Astrocyte (in vitro differentiated cells and primary cell): ENCODE results near the gene HLF. TPM values are rescaled to one million over a fixed set of nuclear protein-coding genes. Genes with fewer than 3 reads are reported as not detected.

Source experiments
- DNase-seq: peaks from one replicate; pipeline ENCODE4 v3.0.0-alpha.2; 2010; ENCODE audit warnings: low read depth
- FAIRE-seq: peaks from 2 replicates; lab custom pipeline; 2011; peaks lifted over from hg19 to GRCh38; lab: Jason Lieb, UNC
- H2AFZ ChIP-seq: 2 replicates; pipeline ENCODE4 v1.6.0; 2012; ENCODE audit warnings: low read depth, low read length, inconsistent platforms
- H3K27ac ChIP-seq: 2 replicates; pipeline ENCODE4 v1.5.1; 2011; ENCODE audit warnings: low read depth, low read length, inconsistent platforms
- H3K27me3 ChIP-seq: 2 replicates; pipeline ENCODE4 v1.6.0; 2011; ENCODE audit warnings: low read length, inconsistent platforms; ENCODE audit not compliant: insufficient read depth
- H3K36me3 ChIP-seq: 2 replicates; pipeline ENCODE4 v1.5.1; 2011; ENCODE audit warnings: low read length, inconsistent platforms; ENCODE audit not compliant: insufficient read depth
- H3K4me1 ChIP-seq: 2 replicates; pipeline ENCODE4 v1.5.1; 2011; ENCODE audit warnings: low read length, inconsistent platforms; ENCODE audit not compliant: insufficient read depth
- H3K4me2 ChIP-seq: 2 replicates; pipeline ENCODE4 v1.6.0; 2012; ENCODE audit warnings: low read length, inconsistent platforms
- H3K4me3 ChIP-seq: 2 replicates; pipeline ENCODE4 v1.5.1; 2011; ENCODE audit warnings: low read depth, mild to moderate bottlenecking, low read length, inconsistent platforms; ENCODE audit not compliant: insufficient read depth
- H3K79me2 ChIP-seq: 2 replicates; pipeline ENCODE4 v1.6.0; 2012; ENCODE audit warnings: mild to moderate bottlenecking, low read length, inconsistent platforms; ENCODE audit not compliant: insufficient read depth
- H3K9ac ChIP-seq: 2 replicates; pipeline ENCODE4 v1.6.0; 2012; ENCODE audit warnings: mild to moderate bottlenecking, low read length, inconsistent platforms
- H3K9me3 ChIP-seq: 2 replicates; pipeline ENCODE4 v1.5.1; 2012; ENCODE audit warnings: low read depth, mild to moderate bottlenecking, low read length, inconsistent platforms; ENCODE audit not compliant: insufficient read depth
- H4K20me1 ChIP-seq: 2 replicates; pipeline ENCODE4 v1.6.0; 2012; ENCODE audit warnings: low read length, inconsistent platforms; ENCODE audit not compliant: insufficient read depth
- H3K27ac Mint-ChIP-seq: one replicate; pipeline ENCODE4 v1.8.0; 2021; ENCODE audit warnings: mild to moderate bottlenecking, mixed read lengths; ENCODE audit not compliant: unreplicated experiment
- H3K27me3 Mint-ChIP-seq: one replicate; pipeline ENCODE4 v1.8.0; 2021; ENCODE audit warnings: low read depth, mixed read lengths; ENCODE audit not compliant: unreplicated experiment
- H3K36me3 Mint-ChIP-seq: one replicate; pipeline ENCODE4 v1.8.0; 2021; ENCODE audit warnings: low read depth, mixed read lengths; ENCODE audit not compliant: unreplicated experiment
- H3K4me1 Mint-ChIP-seq: one replicate; pipeline ENCODE4 v1.8.0; 2021; ENCODE audit warnings: low read depth, mixed read lengths; ENCODE audit not compliant: unreplicated experiment
- H3K4me3 Mint-ChIP-seq: one replicate; pipeline ENCODE4 v1.8.0; 2021; ENCODE audit warnings: mild to moderate bottlenecking, moderate library complexity, mixed read lengths; ENCODE audit not compliant: unreplicated experiment
- H3K9me3 Mint-ChIP-seq: one replicate; pipeline ENCODE4 v1.8.0; 2021; ENCODE audit warnings: mild to moderate bottlenecking, mixed read lengths; ENCODE audit not compliant: unreplicated experiment
- EZH2 ChIP-seq: IDR thresholded peaks from 2 replicates; pipeline ENCODE4 v1.6.1; 2012; ENCODE audit warnings: mild to moderate bottlenecking, low read length, inconsistent platforms; ENCODE audit not compliant: insufficient read depth
- total RNA-seq: library from RNA; stranded (reverse); gene quantifications from 2 replicates; pipeline ENCODE4 v1.2.1, GENCODE V29; 2021
- TF ChIP-seq, protein P1 (sequence below): IDR thresholded peaks from 2 replicates; pipeline ENCODE4 v1.5.1; 2011; ENCODE audit warnings: low read depth, mild to moderate bottlenecking, inconsistent platforms, low read length, moderate library complexity; ENCODE audit not compliant: insufficient read depth

HLF gene
- total RNA-seq, 1 donor from 2014 or later: not detected

DNA sequence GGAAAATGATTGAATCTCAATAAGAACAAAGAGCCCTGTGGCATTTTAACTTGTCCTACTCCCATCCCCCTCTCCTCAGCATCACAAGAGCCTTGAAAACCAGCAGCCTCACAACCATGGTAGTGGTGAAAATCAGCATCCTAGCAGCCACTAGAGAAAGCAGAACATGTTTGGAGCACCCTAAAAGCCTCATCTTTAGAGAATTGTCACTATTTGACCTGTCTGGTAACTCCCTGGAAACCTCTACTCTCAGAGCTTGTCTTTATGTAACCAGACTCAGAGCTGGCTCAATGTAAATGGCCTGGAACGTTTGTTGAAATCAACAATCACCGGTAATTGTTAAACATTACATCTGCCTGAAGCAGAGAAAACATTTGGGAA is 86.1 kb downstream of the HLF start:
- Mint-ChIP-seq H3K4me1 (no peaks in the 10 kb centered on the region), H3K27me3 (peaks cover 2% of the 10 kb centered on the region), H3K4me3 (no peak overlapping the region), H3K9me3 (peaks cover 3% of the 10 kb centered on the region), H3K27ac (no peak overlapping the region), H3K36me3 (peaks cover 3% of the 10 kb centered on the region)
- no peaks in the 10 kb centered on the region for H3K36me3 ChIP-seq
- no peak overlapping the region for H3K4me3 ChIP-seq
- H2AFZ ChIP-seq: no peak overlapping the region
- FAIRE-seq: no peak
- no peak overlapping the region for H3K9ac ChIP-seq
- no peaks in the 10 kb centered on the region for H3K79me2 ChIP-seq
- no peaks in the 10 kb centered on the region for H3K4me1 ChIP-seq
- DNase-seq: no peak
- no peak overlapping the region for H3K4me2 ChIP-seq
- TF ChIP-seq, protein P1, sequence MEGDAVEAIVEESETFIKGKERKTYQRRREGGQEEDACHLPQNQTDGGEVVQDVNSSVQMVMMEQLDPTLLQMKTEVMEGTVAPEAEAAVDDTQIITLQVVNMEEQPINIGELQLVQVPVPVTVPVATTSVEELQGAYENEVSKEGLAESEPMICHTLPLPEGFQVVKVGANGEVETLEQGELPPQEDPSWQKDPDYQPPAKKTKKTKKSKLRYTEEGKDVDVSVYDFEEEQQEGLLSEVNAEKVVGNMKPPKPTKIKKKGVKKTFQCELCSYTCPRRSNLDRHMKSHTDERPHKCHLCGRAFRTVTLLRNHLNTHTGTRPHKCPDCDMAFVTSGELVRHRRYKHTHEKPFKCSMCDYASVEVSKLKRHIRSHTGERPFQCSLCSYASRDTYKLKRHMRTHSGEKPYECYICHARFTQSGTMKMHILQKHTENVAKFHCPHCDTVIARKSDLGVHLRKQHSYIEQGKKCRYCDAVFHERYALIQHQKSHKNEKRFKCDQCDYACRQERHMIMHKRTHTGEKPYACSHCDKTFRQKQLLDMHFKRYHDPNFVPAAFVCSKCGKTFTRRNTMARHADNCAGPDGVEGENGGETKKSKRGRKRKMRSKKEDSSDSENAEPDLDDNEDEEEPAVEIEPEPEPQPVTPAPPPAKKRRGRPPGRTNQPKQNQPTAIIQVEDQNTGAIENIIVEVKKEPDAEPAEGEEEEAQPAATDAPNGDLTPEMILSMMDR: no peak
- TF ChIP-seq EZH2: no peak
- H3K27me3 ChIP-seq: peaks cover 11% of the 10 kb centered on the region
- H3K27ac ChIP-seq: no peak overlapping the region
- no peaks in the 10 kb centered on the region for H4K20me1 ChIP-seq
- peaks cover 4% of the 10 kb centered on the region for H3K9me3 ChIP-seq

GRCh38 chr17:55351226-55351625 is 86.5 kb downstream of the HLF start:
- H3K27me3 ChIP-seq: peaks cover 11% of the 10 kb centered on the region
- no peak for TF ChIP-seq EZH2
- TF ChIP-seq, protein P1: no peak
- no peak overlapping the region for H3K27ac ChIP-seq
- H3K9me3 Mint-ChIP-seq: peaks cover 3% of the 10 kb centered on the region
- no peak overlapping the region for H3K4me3 Mint-ChIP-seq
- H2AFZ ChIP-seq: no peak overlapping the region
- H4K20me1 ChIP-seq: no peaks in the 10 kb centered on the region
- H3K4me2 ChIP-seq: no peak overlapping the region
- no peak for DNase-seq
- FAIRE-seq: no peak
- peaks cover 4% of the 10 kb centered on the region for H3K9me3 ChIP-seq
- no peak overlapping the region for H3K27ac Mint-ChIP-seq
- H3K4me1 Mint-ChIP-seq: no peaks in the 10 kb centered on the region
- no peaks in the 10 kb centered on the region for H3K36me3 ChIP-seq
- H3K79me2 ChIP-seq: no peaks in the 10 kb centered on the region
- H3K4me1 ChIP-seq: no peaks in the 10 kb centered on the region
- H3K27me3 Mint-ChIP-seq: peaks cover 2% of the 10 kb centered on the region
- H3K36me3 Mint-ChIP-seq: peaks cover 3% of the 10 kb centered on the region
- no peak overlapping the region for H3K9ac ChIP-seq
- no peak overlapping the region for H3K4me3 ChIP-seq

GRCh38 chr17:55354010-55354409 is 89.2 kb downstream of the HLF start:
- TF ChIP-seq EZH2: no peak
- TF ChIP-seq, protein P1: no peak
- Histone ChIP-seq H4K20me1 (no peaks in the 10 kb centered on the region), H3K27ac (no peak overlapping the region), H2AFZ (no peak overlapping the region), H3K27me3 (peaks cover 7% of the 10 kb centered on the region), H3K9me3 (no peaks in the 10 kb centered on the region), H3K36me3 (no peaks in the 10 kb centered on the region), H3K9ac (no peak overlapping the region), H3K4me3 (no peak overlapping the region), H3K4me1 (no peaks in the 10 kb centered on the region), H3K4me2 (no peak overlapping the region), H3K79me2 (no peaks in the 10 kb centered on the region)
- Mint-ChIP-seq H3K36me3 (no peaks in the 10 kb centered on the region), H3K4me3 (no peak overlapping the region), H3K27ac (no peak overlapping the region), H3K4me1 (no peaks in the 10 kb centered on the region), H3K27me3 (no peaks in the 10 kb centered on the region), H3K9me3 (no peaks in the 10 kb centered on the region)
- DNase-seq (no peak), FAIRE-seq (no peak)
